Thoracic aorta endothelial cell (primary cell): ENCODE data around the gene ENPP3. TPM values are rescaled to one million over a fixed set of nuclear protein-coding genes. Genes with fewer than 3 reads are reported as not detected.

ENCODE experiments used
- small RNA-seq: library from RNA; depleted of rRNA; stranded (forward); fragments of <200 nt; gene quantifications from one replicate; pipeline ENCODE3, GENCODE V24; 2012
- total RNA-seq: library from RNA; depleted of rRNA; stranded (reverse); fragments of >200 nt; gene quantifications from 2 replicates; pipeline ENCODE4 v1.2.3, GENCODE V29; 2012

ENPP3 gene
- 0.13 TPM in 1 of 2 replicates, not detected in the other for total RNA-seq

DNA sequence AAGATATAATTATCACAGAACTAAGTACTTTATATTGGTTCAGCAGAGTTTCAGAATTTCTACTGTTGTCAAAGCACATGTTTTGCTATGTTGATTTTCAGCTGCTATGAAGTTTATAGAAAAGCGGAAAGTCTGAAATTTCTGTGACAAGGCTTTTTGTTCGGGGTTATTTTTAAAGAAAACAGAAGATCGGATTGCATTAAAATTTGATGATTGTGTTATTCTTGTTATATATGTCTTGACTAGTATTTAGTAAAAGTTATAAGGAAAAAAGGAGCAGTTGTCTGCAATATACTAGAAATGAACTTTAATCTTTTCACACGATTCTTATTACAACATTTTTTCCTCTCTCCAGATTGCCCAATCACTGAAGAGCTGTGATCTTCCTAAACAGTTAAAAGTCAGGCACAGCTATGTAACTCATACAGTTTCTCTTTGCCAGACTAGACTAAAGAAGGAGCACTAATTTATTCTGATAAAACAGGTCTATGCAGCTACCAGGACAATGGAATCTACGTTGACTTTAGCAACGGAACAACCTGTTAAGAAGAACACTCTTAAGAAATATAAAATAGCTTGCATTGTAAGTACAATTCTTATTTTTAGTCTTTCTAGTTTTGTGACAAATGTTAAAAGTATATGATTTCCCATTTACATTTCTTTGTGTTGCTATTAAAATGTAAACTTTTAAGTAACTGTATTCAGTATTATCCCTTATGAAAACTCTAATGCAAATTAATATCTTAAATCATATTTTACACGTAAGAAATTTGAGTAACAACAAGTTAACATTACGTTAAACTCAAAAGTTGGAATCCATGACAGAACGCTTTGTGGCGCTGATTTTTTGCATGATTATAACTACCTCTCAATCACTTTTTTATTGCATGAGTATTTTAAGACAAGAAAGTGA, at the start of gene ENPP3:
ENPP3 (plus strand) TSS at position 423 of the 913 bp plus-strand sequence; CDS start at position 506, 83 bp downstream.

DNA sequence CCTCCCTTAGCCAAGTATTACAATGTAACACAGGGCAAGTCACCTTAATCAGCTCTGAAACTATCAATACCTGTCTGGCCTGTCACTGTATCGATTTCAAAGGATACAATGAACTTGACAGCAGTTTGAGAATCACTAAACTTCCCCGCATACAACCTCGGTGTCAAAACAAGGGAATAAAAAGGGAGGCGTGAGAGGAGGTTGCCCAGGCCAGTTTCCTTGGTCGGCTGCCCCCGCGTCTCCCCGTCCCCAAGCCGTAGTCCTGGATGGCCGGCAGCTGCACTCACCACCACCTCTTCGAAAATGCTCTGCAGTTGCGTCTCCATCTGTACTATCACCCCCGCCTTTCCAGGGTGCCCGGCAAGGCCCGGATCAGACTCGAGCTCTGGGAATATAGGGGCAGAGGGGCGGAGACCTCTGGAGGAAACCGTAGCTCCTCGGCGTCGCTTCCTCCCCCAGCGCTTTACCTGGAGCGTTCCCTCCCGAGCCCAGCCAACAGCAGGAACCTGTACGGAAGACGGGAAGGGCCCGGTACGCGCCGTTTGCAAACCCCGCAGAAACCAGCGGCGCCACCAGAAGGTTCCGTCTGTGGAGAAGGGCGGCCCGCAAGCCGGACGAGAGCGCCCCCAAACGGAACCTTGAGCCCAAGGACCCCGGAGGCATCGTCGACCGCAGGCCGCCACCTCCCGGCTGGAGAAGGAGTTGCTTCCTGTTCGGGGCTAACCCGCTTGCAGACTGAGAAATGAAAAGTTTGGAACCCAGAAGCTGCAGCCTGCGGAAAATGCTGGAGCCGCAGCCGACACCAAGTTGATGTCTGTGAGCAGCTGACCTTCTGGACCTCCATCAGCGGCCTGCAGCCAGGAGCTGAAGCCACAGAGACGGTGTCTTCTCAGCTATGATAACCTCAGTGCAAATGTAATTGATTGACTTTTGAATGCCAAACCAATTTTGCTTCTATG, 9.1 kb upstream of the ENPP3 start, which contains the start of gene MED23:
MED23 (minus strand) TSS at position 519 of the 959 bp plus-strand sequence; CDS start at position 326, 193 bp downstream.

DNA sequence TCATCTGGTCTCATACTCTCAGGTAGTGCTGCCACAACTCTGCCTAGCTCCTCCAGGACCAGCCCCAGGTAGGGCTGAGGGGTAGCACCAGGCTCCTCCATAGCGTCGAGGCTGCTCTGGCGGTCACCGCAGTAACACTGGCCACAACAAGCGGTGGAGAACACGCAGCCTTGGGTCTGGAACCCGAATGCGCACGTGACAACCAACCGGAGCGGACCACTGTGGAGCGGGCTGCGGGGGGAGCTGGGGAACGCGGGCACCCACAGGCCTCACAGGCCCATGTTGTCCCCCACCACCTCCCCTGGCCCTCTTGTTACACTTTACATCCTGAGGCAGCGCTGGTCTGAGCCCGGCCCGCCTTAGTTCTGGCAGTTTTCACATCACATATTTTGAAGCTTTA, 73.8 kb downstream of the ENPP3 start, which contains the start of gene CTAGE9:
CTAGE9 (minus strand) TSS at position 101 of the 400 bp plus-strand sequence; CDS start at position 101, 0 bp downstream.

Small RNA genes within 50 kb of the gene (small RNA-seq; reads per million reads assigned to genes)
- gene MIR548H5, result not detected
- not detected for gene RNU4-18P

Other genes with a start within 250 kb of the ENPP3 start
- not detected in 2 replicates for gene ARG1, start 64.1 kb upstream of the ENPP3 start, total RNA-seq
- gene MED23, start 9.1 kb upstream of the ENPP3 start, total RNA-seq, result 48.7 and 51.1 TPM in 2 replicates
- not detected in 2 replicates for gene OR2A4, start 64.1 kb downstream of the ENPP3 start, total RNA-seq
- gene CTAGE9, start 73.7 kb downstream of the ENPP3 start, total RNA-seq, result not detected in 2 replicates
- 5.2 and 8.1 TPM in 2 replicates for gene ENPP1, start 170.7 kb downstream of the ENPP3 start, total RNA-seq